ENCODE measurements around the gene B3GNT4. TPM values are rescaled to one million over a fixed set of nuclear protein-coding genes. Genes with fewer than 3 reads are reported as not detected.

The B3GNT4 gene
- total and polyA plus RNA-seq, 2 of the 8 experiments (the other 6 are each of a cell fraction or from before 2014, with no cell fraction given): 1.1 to 1.4 TPM

DNA sequence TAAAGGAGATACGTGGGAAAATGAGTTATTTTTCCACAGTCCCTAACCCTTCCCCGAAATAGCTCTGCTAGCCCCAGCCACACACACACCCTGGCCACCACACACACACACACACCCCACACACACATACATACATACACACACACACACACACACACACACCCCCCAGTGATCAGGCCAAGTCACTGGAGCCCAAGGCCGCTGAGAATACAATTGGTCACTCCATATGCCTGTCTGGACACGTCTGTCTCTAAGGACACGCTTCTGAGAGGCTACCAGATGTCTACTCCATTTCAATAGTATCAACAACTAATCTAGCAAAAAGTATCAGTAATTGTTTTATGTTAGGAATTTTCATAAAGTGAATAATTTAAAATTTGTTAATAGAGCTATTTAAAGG, 35.4 kb downstream of the B3GNT4 start:
- Histone ChIP-seq H3K23ac (ENCODE audit: insufficient read length) (no peak overlapping the region), H2AK5ac (ENCODE audit: low read depth, low read length) (no peak overlapping the region), H2AFZ (ENCODE audit: low read length) (no peak overlapping the region), H3K79me1 (ENCODE audit: low read depth, low read length) (no peaks in the 10 kb centered on the region), H3K27me3 (replicated peaks in 1 of 4; ENCODE audit: control insufficient read depth in 3 of 4, extremely low read depth in 1 of 4, insufficient read depth in 3 of 4, low read length in 3 of 4) (no peaks in the 10 kb centered on the region), H3K23me2 (ENCODE audit: low read depth, low read length) (no peaks in the 10 kb centered on the region), H3K4me1 (replicated peaks in 1 of 4; ENCODE audit: control insufficient read depth in 3 of 4, insufficient read depth in 4 of 4, low read length in 3 of 4) (no peaks in the 10 kb centered on the region), H2BK15ac (ENCODE audit: low read length) (no peak overlapping the region), H3K36me3 (ENCODE audit: control insufficient read depth in 2 of 4, insufficient read depth in 4 of 4, low read length in 3 of 4) (peaks cover 0 to 11% (median 7%) of the 10 kb centered on the region in 4 experiments; a peak in 6 of 8 replicates), H3K9me3 (ENCODE audit: insufficient read depth in 2 of 2, low read depth in 1 of 2, low read length in 1 of 2) (no peaks in the 10 kb centered on the region), H3K4ac (replicated peaks; ENCODE audit: insufficient read length, low read depth, low read length) (no peak overlapping the region), H4K5ac (ENCODE audit: insufficient read length, low read depth, low read length) (no peak overlapping the region), H3K18ac (ENCODE audit: extremely low read depth, low read length) (no peak overlapping the region), H2BK12ac (ENCODE audit: low read depth, low read length) (no peak overlapping the region), H3K14ac (ENCODE audit: insufficient read length) (no peak overlapping the region), H4K8ac (ENCODE audit: extremely low read depth, insufficient read depth, low read length) (peak overlapping the region; percentile 51; the same call in 1 of the 2 replicates), H2BK5ac (ENCODE audit: low read depth, low read length) (no peak overlapping the region), H4K20me1 (replicated peaks in 1 of 2; ENCODE audit: control insufficient read depth in 1 of 2, insufficient read depth in 2 of 2, low read length in 2 of 2) (peaks cover 0 to 5% of the 10 kb centered on the region in 2 experiments), H3K4me3 (ENCODE audit: extremely low read depth in 1 of 4, insufficient read depth in 2 of 4, low read depth in 3 of 4, low read length in 4 of 4) (no peak overlapping the region), H3K56ac (replicated peaks; ENCODE audit: insufficient read length, low read depth, low read length) (no peak overlapping the region), H3K79me2 (ENCODE audit: control insufficient read depth in 1 of 2, insufficient read depth in 2 of 2, low read length in 2 of 2) (no peaks in the 10 kb centered on the region), H3K27ac (ENCODE audit: low read depth, low read length) (no peak overlapping the region), H3K4me2 (ENCODE audit: insufficient read depth in 1 of 2, low read depth in 2 of 2, low read length in 2 of 2) (no peak overlapping the region), H2BK120ac (replicated peaks; ENCODE audit: low read depth, low read length) (no peak overlapping the region), H2BK20ac (ENCODE audit: low read length) (no peak overlapping the region), H4K91ac (replicated peaks; ENCODE audit: insufficient read length, low read length) (no peak overlapping the region), H3K9ac (replicated peaks in 1 of 4; ENCODE audit: extremely low read depth in 1 of 4, low read depth in 3 of 4, low read length in 3 of 4) (no peak overlapping the region)
- DNase-seq (ENCODE audit: low read depth in 1 of 2, low spot score in 2 of 2) (no peak), FAIRE-seq (no peak)
- ChIA-PET POLR2A (ENCODE audit: partially characterized antibody) (interaction anchor here (0.6 to 1.8 kb wide), 4 partner anchors 8 to 21 kb away, joined by 3 to 4 read pairs (median 3); no protein-coding TSS in a partner anchor), CTCF (ENCODE audit: partially characterized antibody) (interaction anchor here (0.7 to 1.1 kb wide), 2 partner anchors 101 to 161 kb away, joined by 3 read pairs; no protein-coding TSS in a partner anchor)
- TF ChIP-seq SAP30 (IDR thresholded peaks at IDR 0.05; ENCODE audit: insufficient read depth, insufficient replicate concordance, low read length) (no peak), BRCA1 (IDR thresholded peaks at IDR 0.05; ENCODE audit: low read depth, low read length) (no peak), GTF2F1 (IDR thresholded peaks at IDR 0.05; ENCODE audit: borderline replicate concordance, low read depth, low read length) (no peak), SIN3A (conservative IDR thresholded peaks at IDR 0.05 in 1 of 2, IDR thresholded peaks at IDR 0.05 in 1 of 2; ENCODE audit: low read depth in 1 of 2, low read length in 2 of 2) (no peak), KDM5A (IDR thresholded peaks at IDR 0.05; ENCODE audit: low read length) (no peak), RAD21 (IDR thresholded peaks at IDR 0.05 in 1 of 2, conservative IDR thresholded peaks at IDR 0.05 in 1 of 2; ENCODE audit: low read depth in 2 of 2, low read length in 2 of 2) (no peak), CEBPB (IDR thresholded peaks at IDR 0.05; ENCODE audit: low read depth, low read length) (no peak), KDM4A (IDR thresholded peaks at IDR 0.05; ENCODE audit: low read depth, low read length, severe bottlenecking) (no peak), TAF1 (IDR thresholded peaks at IDR 0.05; ENCODE audit: low read depth, low read length) (no peak), CHD1 (IDR thresholded peaks at IDR 0.05; ENCODE audit: low read depth, low read length) (no peak)
- WGBS, 2 experiments (ENCODE audit: extremely low coverage in 1 of 2, insufficient coverage in 1 of 2, insufficient read length in 1 of 2, insufficient replicate concordance in 2 of 2, low coverage in 1 of 2, low lambda C conversion rate in 2 of 2, missing lambda C conversion rate in 1 of 2): 93% methylated on average over 4 of the region's 5 CpGs; no CpG with 5 or more reads in 1 of the 2 experiments

Measured in H1 (cell line).